IPS DF 4.7 (cell line): Measurements from ENCODE around the gene PMS2.
"Not testable (repeated sequence)": the region's sequence is repeated elsewhere in the genome, so short reads cannot be mapped to it uniquely, and the experiment has no call there.

Experiments used
- DNase-seq: peaks from one replicate; pipeline ENCODE4 v3.0.0-alpha.2; 2013; ENCODE audit warnings: low spot score; ENCODE audit errors: extremely low read depth

The PMS2 gene

GRCh38 chr7:5924180-5924579 lies 84.7 kb downstream of the PMS2 start:
- not testable (repeated sequence) for DNase-seq
